Measurements from ENCODE around the gene MCOLN2.

The MCOLN2 gene

DNA sequence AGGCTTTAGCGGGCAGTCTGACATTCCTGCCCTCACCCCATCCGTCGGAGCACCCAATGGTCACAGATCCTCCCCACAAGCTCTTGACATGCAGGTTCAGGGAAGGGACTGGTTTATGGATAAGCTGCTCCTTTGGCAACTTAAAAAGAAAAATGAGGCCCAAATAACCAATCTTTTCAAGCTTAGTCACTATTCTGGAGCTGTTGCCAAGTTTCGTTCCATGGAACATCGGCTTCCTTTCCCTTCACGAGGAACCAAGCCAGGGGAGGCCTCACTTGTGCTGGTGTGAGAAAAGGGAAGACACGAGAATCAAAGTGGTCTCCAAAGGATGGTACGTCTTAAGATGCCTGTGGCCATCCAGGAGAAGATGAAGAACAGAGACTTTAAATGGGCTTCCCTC lies 57.8 kb downstream of the MCOLN2 start:
- H4K20me1 ChIP-seq (ENCODE audit: insufficient read depth, low read length), result no peaks in the 10 kb centered on the region
- no peak overlapping the region for H3K4me2 ChIP-seq (ENCODE audit: low read length)
- no peaks in the 10 kb centered on the region for H3K27me3 ChIP-seq (ENCODE audit: insufficient read depth, low read length)
- no peak overlapping the region for H3K27ac ChIP-seq (ENCODE audit: low read depth, low read length, poor library complexity, severe bottlenecking)
- peaks cover 13% of the 10 kb centered on the region; the same call in 1 of the 2 replicates for H3K36me3 ChIP-seq (ENCODE audit: insufficient read depth, low read length)
- no peaks in the 10 kb centered on the region for H3K4me1 ChIP-seq (ENCODE audit: insufficient read depth, low read length, severe bottlenecking)
- TF ChIP-seq, protein P1, sequence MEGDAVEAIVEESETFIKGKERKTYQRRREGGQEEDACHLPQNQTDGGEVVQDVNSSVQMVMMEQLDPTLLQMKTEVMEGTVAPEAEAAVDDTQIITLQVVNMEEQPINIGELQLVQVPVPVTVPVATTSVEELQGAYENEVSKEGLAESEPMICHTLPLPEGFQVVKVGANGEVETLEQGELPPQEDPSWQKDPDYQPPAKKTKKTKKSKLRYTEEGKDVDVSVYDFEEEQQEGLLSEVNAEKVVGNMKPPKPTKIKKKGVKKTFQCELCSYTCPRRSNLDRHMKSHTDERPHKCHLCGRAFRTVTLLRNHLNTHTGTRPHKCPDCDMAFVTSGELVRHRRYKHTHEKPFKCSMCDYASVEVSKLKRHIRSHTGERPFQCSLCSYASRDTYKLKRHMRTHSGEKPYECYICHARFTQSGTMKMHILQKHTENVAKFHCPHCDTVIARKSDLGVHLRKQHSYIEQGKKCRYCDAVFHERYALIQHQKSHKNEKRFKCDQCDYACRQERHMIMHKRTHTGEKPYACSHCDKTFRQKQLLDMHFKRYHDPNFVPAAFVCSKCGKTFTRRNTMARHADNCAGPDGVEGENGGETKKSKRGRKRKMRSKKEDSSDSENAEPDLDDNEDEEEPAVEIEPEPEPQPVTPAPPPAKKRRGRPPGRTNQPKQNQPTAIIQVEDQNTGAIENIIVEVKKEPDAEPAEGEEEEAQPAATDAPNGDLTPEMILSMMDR (IDR thresholded peaks at IDR 0.05; ENCODE audit: low read length), result no peak
- TF ChIP-seq EZH2 (IDR thresholded peaks at IDR 0.05; ENCODE audit: borderline replicate concordance, low read length), result no peak
- H2AFZ ChIP-seq (ENCODE audit: low read length), result no peak overlapping the region
- H3K9me2 ChIP-seq (ENCODE audit: low read depth, low read length), result no peaks in the 10 kb centered on the region
- H3K79me2 ChIP-seq (ENCODE audit: insufficient read depth, low read length), result no peaks in the 10 kb centered on the region
- H3F3A ChIP-seq (ENCODE audit: insufficient read depth, low read length), result no peaks in the 10 kb centered on the region
- no peak overlapping the region for H3K4me3 ChIP-seq (ENCODE audit: low read depth, low read length, poor library complexity, severe bottlenecking)
- H3K9ac ChIP-seq (ENCODE audit: low read length), result no peak overlapping the region
- no peaks in the 10 kb centered on the region for H3K9me3 ChIP-seq (ENCODE audit: low read length)

DNA sequence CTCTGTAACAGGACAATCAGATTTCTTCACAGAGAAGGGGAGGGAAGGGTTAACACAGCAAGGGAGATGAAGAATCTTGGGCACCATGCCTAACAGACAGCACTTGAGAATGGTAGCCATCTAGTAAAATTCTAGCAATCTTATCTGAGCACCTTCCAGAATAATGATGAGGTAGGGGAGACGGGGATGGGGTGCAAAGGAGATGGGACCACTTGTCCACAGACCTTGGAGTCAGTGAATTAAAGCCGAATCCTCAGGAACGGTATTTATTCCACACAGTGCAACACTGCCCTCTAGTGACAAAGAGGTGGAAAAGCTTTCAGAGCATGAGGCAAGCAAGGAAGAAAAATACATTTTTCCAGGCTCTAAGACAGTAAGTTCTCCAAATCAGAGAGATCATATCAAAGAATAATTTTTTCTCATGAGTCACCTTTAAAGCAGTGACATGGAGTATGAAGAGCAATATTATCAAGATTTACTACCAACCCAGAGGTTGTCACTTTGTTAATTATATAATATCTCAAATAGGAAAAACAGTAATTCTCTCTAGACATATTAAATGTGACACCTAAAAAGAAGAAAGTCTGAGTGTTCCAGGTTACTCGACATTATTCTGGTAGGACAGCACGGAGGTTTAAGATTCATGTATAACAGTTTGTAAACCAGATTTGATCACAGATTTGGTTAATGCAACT lies 60.6 kb downstream of the MCOLN2 start:
- Histone ChIP-seq H3K36me3 (ENCODE audit: insufficient read depth, low read length) (peaks cover 13% of the 10 kb centered on the region; the same call in 1 of the 2 replicates), H3K4me2 (ENCODE audit: low read length) (no peak overlapping the region), H3K9me2 (ENCODE audit: low read depth, low read length) (no peaks in the 10 kb centered on the region), H3K4me3 (ENCODE audit: low read depth, low read length, poor library complexity, severe bottlenecking) (no peak overlapping the region), H3F3A (ENCODE audit: insufficient read depth, low read length) (no peaks in the 10 kb centered on the region), H3K4me1 (ENCODE audit: insufficient read depth, low read length, severe bottlenecking) (no peaks in the 10 kb centered on the region), H3K27me3 (ENCODE audit: insufficient read depth, low read length) (no peaks in the 10 kb centered on the region), H4K20me1 (ENCODE audit: insufficient read depth, low read length) (no peaks in the 10 kb centered on the region), H3K79me2 (ENCODE audit: insufficient read depth, low read length) (no peaks in the 10 kb centered on the region), H3K9ac (ENCODE audit: low read length) (no peak overlapping the region), H2AFZ (ENCODE audit: low read length) (no peak overlapping the region), H3K27ac (ENCODE audit: low read depth, low read length, poor library complexity, severe bottlenecking) (no peak overlapping the region), H3K9me3 (ENCODE audit: low read length) (no peaks in the 10 kb centered on the region)
- TF ChIP-seq, protein P1 (IDR thresholded peaks at IDR 0.05; ENCODE audit: low read length), result peak; percentile 88
- no peak for TF ChIP-seq EZH2 (IDR thresholded peaks at IDR 0.05; ENCODE audit: borderline replicate concordance, low read length)

DNA sequence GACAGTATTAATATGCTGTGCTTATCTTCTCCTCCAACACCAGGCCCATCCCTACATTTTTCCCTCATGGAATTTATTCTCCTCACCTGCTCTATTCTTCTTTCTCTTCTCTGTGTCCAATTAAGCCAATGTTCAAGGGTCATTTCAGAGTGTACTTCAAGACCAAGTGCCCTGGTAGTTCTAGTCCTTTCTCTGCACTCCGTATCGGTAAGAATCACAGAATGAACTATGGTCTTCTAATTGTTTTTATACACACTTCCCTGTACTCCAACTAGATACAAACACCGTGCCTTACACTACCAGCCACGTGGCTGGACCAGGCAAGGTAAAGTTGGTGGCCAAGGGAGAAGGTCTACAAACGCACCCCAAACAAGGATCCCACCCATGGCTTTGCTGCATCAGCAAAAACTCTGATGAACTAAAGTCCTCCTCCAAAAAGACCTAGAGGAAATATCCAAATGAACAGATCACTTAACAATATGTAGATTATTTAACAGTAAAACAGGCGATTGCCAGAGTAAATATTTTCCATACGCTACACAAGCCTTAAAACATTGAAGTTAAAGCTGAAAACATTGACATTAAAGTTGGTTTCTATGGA lies 63.8 kb downstream of the MCOLN2 start:
- no peak overlapping the region for H3K4me2 ChIP-seq (ENCODE audit: low read length)
- no peaks in the 10 kb centered on the region for H3K9me2 ChIP-seq (ENCODE audit: low read depth, low read length)
- H4K20me1 ChIP-seq (ENCODE audit: insufficient read depth, low read length), result no peaks in the 10 kb centered on the region
- H3F3A ChIP-seq (ENCODE audit: insufficient read depth, low read length), result no peaks in the 10 kb centered on the region
- H3K27me3 ChIP-seq (ENCODE audit: insufficient read depth, low read length), result no peaks in the 10 kb centered on the region
- H3K4me1 ChIP-seq (ENCODE audit: insufficient read depth, low read length, severe bottlenecking), result no peaks in the 10 kb centered on the region
- H2AFZ ChIP-seq (ENCODE audit: low read length), result no peak overlapping the region
- no peaks in the 10 kb centered on the region for H3K79me2 ChIP-seq (ENCODE audit: insufficient read depth, low read length)
- H3K27ac ChIP-seq (ENCODE audit: low read depth, low read length, poor library complexity, severe bottlenecking), result no peak overlapping the region
- TF ChIP-seq, protein P1 (IDR thresholded peaks at IDR 0.05; ENCODE audit: low read length), result no peak
- no peak for TF ChIP-seq EZH2 (IDR thresholded peaks at IDR 0.05; ENCODE audit: borderline replicate concordance, low read length)
- H3K4me3 ChIP-seq (ENCODE audit: low read depth, low read length, poor library complexity, severe bottlenecking), result no peak overlapping the region
- no peaks in the 10 kb centered on the region for H3K9me3 ChIP-seq (ENCODE audit: low read length)
- no peak overlapping the region for H3K9ac ChIP-seq (ENCODE audit: low read length)
- H3K36me3 ChIP-seq (ENCODE audit: insufficient read depth, low read length), result peaks cover 5% of the 10 kb centered on the region; the same call in 1 of the 2 replicates
